ENCODE measurements around the gene SLC25A21.
"Not testable (repeated sequence)": the region's sequence is repeated elsewhere in the genome, so short reads cannot be mapped to it uniquely, and the experiment has no call there.

SLC25A21 gene

GRCh38 chr14:37088356-37089215 is 83.8 kb downstream of the SLC25A21 start:
- no peak for DNase-seq (ENCODE audit: low read depth, low spot score)

- no peak for DNase-seq (ENCODE audit: low read depth, low spot score)
These were observed 84.9 kb downstream of the SLC25A21 start for GRCh38 chr14:37087520-37087919.

GRCh38 chr14:37083599-37083998 is 88.8 kb downstream of the SLC25A21 start:
- DNase-seq (ENCODE audit: low read depth, low spot score), result no peak

GRCh38 chr14:37082449-37082848 is 90.0 kb downstream of the SLC25A21 start:
- DNase-seq (ENCODE audit: low read depth, low spot score), result no peak

- no peak for DNase-seq (ENCODE audit: low read depth, low spot score)
These were observed 90.5 kb downstream of the SLC25A21 start for GRCh38 chr14:37081856-37082255.

GRCh38 chr14:37081218-37081617 is 91.2 kb downstream of the SLC25A21 start:
- no peak for DNase-seq (ENCODE audit: low read depth, low spot score)

- no peak for DNase-seq (ENCODE audit: low read depth, low spot score)
These were observed 94.3 kb downstream of the SLC25A21 start for GRCh38 chr14:37078131-37078530.

GRCh38 chr14:37074320-37074719 is 98.1 kb downstream of the SLC25A21 start:
- not testable (repeated sequence) for DNase-seq (ENCODE audit: low read depth, low spot score)

- DNase-seq (ENCODE audit: low read depth, low spot score), result no peak
These were observed 108.8 kb downstream of the SLC25A21 start for GRCh38 chr14:37063467-37064240.

GRCh38 chr14:37062191-37062803 is 110.1 kb downstream of the SLC25A21 start:
- no peak for DNase-seq (ENCODE audit: low read depth, low spot score)

- no peak for DNase-seq (ENCODE audit: low read depth, low spot score)
These were observed 110.7 kb downstream of the SLC25A21 start for GRCh38 chr14:37061697-37062096.

- DNase-seq (ENCODE audit: low read depth, low spot score), result no peak
These were observed 111.7 kb downstream of the SLC25A21 start for GRCh38 chr14:37060496-37061260.

- no peak for DNase-seq (ENCODE audit: low read depth, low spot score)
These were observed 114.6 kb downstream of the SLC25A21 start for GRCh38 chr14:37057776-37058175.

GRCh38 chr14:37056473-37056872 is 115.9 kb downstream of the SLC25A21 start:
- DNase-seq (ENCODE audit: low read depth, low spot score), result no peak

- DNase-seq (ENCODE audit: low read depth, low spot score), result no peak
These were observed 117.5 kb downstream of the SLC25A21 start for GRCh38 chr14:37054869-37055268.

GRCh38 chr14:37054144-37054543 is 118.3 kb downstream of the SLC25A21 start:
- no peak for DNase-seq (ENCODE audit: low read depth, low spot score)

- no peak for DNase-seq (ENCODE audit: low read depth, low spot score)
These were observed 120.7 kb downstream of the SLC25A21 start for GRCh38 chr14:37051680-37052079.

GRCh38 chr14:37051153-37051552 is 121.3 kb downstream of the SLC25A21 start:
- no peak for DNase-seq (ENCODE audit: low read depth, low spot score)

- DNase-seq (ENCODE audit: low read depth, low spot score), result no peak
These were observed 123.7 kb downstream of the SLC25A21 start for GRCh38 chr14:37048666-37049071.

GRCh38 chr14:37047996-37048395 is 124.4 kb downstream of the SLC25A21 start:
- DNase-seq (ENCODE audit: low read depth, low spot score), result no peak

- DNase-seq (ENCODE audit: low read depth, low spot score), result no peak
These were observed 125.2 kb downstream of the SLC25A21 start for GRCh38 chr14:37047226-37047625.

GRCh38 chr14:37046815-37047214 is 125.6 kb downstream of the SLC25A21 start:
- no peak for DNase-seq (ENCODE audit: low read depth, low spot score)

All from activated CD4-positive, CD25-positive, alpha-beta regulatory T cell treated with anti-CD3 and anti-CD28 coated beads, Interleukin-2, amount 50 U/mL, for 16 hours (primary cell).